C4-2B (cell line): Measurements from ENCODE around the gene PID1.

Experiments used
- H3K27ac ChIP-seq: fragments of 450-650 bp; 2 replicates; pipeline ENCODE4 v1.5.1; 2017
- CTCF ChIP-seq: fragments of 450-650 bp; conservative IDR thresholded peaks from 2 replicates; pipeline ENCODE4 v1.5.1; 2017; ENCODE audit warnings: mild to moderate bottlenecking
- ZFX ChIP-seq: fragments of 450-650 bp; IDR thresholded peaks from 2 replicates; pipeline ENCODE4 v1.6.1; 2017

Gene PID1

DNA sequence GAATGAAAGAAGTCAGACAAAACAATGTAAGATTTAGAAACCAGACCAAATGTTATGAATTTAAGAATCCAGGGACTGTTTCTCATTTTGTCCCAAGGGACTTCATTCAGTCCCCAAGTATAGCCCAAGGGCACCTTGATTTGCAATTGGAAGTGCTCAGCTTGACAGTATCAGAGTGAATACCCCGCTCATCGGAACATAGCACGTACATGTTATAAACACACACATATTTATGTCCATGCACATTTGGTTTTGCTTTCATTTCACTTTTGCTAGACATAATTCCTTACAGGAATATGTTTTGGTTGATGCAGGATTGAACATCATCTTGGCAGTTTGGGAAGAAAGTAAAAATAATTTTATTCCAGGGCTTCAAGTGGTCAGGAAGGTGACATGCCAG is 100.2 kb downstream of the PID1 start:
- TF ChIP-seq ZFX (no peak), CTCF (no peak)
- no peak overlapping the region for H3K27ac ChIP-seq

DNA sequence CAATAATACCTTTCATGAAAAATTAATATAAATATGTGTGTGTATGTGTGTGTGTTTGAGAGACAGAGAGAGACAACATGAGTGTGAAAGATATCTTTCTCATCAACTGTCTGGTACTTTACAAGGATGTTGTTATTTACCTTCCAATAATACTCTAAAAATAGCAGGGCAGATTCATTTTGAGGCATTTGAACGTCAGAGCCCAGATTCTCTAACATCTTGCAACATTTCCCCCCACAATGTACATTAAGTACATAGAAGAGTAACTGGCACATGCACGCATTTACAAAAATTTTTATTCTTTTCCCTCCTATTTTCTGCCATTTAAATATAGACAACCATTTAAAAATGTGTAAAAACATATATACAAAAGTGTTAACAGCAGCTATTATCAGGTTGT is 100.9 kb downstream of the PID1 start:
- TF ChIP-seq ZFX (no peak), CTCF (no peak)
- no peak overlapping the region for H3K27ac ChIP-seq

DNA sequence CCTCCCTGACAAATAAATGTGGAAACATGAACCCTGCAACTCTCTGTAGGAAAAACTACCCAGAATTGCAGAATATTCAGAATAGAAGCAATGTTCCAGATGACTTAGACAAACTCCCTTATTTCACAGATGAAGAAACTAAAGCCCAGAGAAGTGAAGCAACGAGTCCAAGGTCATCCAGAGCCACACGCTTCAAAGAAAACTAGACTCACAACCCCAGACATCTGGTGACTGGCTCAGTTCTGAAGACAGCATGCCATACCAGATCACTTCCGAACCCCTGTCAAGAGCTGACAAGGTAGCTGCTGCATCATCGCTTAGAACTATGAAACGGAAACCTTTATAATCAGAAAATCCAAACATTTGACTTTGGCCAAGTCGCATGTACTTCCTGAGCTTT is 101.3 kb downstream of the PID1 start:
- no peak for TF ChIP-seq ZFX
- TF ChIP-seq CTCF = no peak
- H3K27ac ChIP-seq = no peak overlapping the region

- no peak overlapping the region for H3K27ac ChIP-seq
- TF ChIP-seq ZFX (no peak), CTCF (no peak)
Observed at GRCh38 chr2:229164545-229165249, 106.4 kb downstream of the PID1 start.

DNA sequence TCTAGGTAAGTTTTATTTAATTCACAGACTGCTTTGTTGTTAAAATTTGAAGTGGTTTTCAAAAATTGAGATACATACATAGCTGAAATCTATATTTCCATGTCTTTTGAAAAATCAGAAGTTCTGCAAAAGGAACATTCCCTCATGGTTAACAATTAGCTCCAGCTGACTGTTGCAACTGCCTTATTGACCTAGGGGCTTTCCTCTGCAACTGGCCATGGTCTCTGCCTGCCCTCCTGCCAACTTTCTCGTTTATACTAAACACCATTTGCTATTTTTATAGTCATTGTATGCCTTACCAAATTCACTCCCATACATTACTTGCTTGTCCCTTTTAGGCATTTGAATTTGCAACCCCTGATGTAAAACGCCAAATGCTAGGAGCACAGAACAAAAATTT is 107.2 kb downstream of the PID1 start:
- TF ChIP-seq CTCF (no peak), ZFX (no peak)
- no peak overlapping the region for H3K27ac ChIP-seq

GRCh38 chr2:229162015-229162414 is 109.1 kb downstream of the PID1 start:
- no peak overlapping the region for H3K27ac ChIP-seq
- TF ChIP-seq CTCF = no peak
- no peak for TF ChIP-seq ZFX

- H3K27ac ChIP-seq = no peak overlapping the region
- TF ChIP-seq CTCF (no peak), ZFX (no peak)
Observed at GRCh38 chr2:229160984-229161383, 110.1 kb downstream of the PID1 start.
